Central memory CD8-positive, alpha-beta T cell (primary cell): Measurements from ENCODE around the gene ARID2.

Source experiments
- ATAC-seq: fragments of 150-1000 bp; cut with Tn5 transposase; replicated peaks from 2 replicates; pipeline ENCODE4 v1.10.0; 2022; ENCODE audit warnings: mild to moderate bottlenecking, moderate FRiP score, moderate number of reproducible peaks; ENCODE audit not compliant: poor library complexity, severe bottlenecking; ENCODE audit errors: extremely low read depth
- DNase-seq, 2 donors: peaks; one replicate each; pipeline ENCODE4 v3.0.0; 2021; ENCODE audit warnings: low spot score in 2 of 2
- H3K27ac Mint-ChIP-seq: one replicate; pipeline ENCODE4 v1.8.0; 2022; ENCODE audit warnings: low read depth, mild to moderate bottlenecking, moderate library complexity, mixed read lengths
- H3K27me3 Mint-ChIP-seq: one replicate; pipeline ENCODE4 v1.8.0; 2022; ENCODE audit warnings: mixed read lengths
- H3K36me3 Mint-ChIP-seq: one replicate; pipeline ENCODE4 v1.8.0; 2022; ENCODE audit warnings: mild to moderate bottlenecking, moderate library complexity, mixed read lengths; ENCODE audit not compliant: insufficient read depth
- H3K4me1 Mint-ChIP-seq: one replicate; pipeline ENCODE4 v1.8.0; 2022; ENCODE audit warnings: mixed read lengths
- H3K4me3 Mint-ChIP-seq: one replicate; pipeline ENCODE4 v1.8.0; 2022; ENCODE audit warnings: mild to moderate bottlenecking, moderate library complexity, mixed read lengths
- H3K9me3 Mint-ChIP-seq: one replicate; pipeline ENCODE4 v1.8.0; 2022; ENCODE audit warnings: mixed read lengths

The ARID2 gene

DNA sequence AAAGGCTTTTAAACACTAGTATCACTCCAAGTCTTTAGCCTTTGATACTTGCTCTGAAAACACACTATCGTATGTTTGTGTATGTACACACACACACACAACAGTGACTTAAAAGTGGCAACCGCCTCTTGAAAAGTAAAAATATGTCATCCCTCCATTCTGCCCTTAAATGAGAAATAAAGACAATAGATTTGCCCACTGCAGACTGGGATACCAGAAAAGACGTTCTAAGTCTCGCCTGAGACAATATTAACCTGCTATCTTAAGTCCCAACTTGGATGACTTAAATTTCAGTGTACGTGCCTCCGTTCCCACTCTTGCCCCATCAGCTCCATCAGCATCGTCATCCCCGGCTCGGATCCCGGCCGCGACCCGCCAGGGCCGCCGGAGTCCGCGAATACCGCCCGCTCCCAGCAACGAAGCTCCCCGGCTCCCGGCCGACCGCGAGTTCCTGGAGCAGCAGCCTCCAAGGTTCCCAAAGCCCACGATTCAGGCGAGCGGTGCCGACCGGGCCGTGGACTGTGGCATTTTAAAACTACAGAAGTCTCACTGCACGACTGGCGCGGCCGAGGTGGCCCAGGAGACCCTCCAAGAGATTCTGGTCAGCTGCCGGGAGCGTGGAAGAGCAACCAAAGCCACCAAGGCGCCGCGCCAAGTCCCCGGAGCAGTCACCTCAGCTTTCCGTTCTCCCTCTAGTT is 2.8 kb upstream of the ARID2 start:
- H3K9me3 Mint-ChIP-seq, result no peaks in the 10 kb centered on the region
- peak overlapping the region; percentile 88 for H3K4me3 Mint-ChIP-seq
- H3K27ac Mint-ChIP-seq, result peak overlapping the region; percentile 99
- H3K36me3 Mint-ChIP-seq, result peaks cover 28% of the 10 kb centered on the region
- no peak for ATAC-seq
- DNase-seq, result peak in 1 of 2 donors; percentile 23
- H3K4me1 Mint-ChIP-seq, result peaks cover 45% of the 10 kb centered on the region
- no peaks in the 10 kb centered on the region for H3K27me3 Mint-ChIP-seq

DNA sequence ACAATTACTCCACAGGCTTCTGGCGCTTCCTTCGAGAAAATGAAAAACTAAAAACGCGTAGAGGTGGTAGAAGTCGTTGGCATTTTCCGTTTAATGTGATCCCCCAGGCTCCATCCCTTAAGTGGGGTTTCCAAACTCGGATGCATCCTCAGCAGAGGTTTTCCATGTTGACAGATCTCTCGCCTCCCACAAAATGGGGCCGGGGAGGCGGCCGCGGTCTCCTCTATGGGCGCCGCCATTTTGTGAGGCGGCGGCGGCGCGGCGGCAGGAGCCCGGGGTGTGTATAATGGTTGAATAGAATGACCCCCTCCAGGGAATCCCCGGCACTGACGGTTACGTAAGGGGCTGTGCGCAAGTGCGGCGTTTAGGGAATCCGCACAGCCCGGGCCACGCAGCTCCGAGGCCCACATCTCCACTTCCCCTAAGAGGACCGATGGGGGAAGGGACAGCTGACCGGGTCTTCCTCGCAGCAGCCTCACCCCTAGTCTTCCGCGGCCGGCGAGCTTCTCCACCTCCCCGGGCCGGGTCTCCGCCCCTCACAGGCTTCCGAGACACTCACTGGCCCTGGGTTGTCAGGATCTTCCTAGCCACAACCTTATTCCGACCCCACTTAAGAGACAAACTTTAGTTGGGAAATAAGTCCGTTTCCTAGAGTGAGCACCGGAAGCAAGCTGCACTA is 2.1 kb upstream of the ARID2 start:
- H3K9me3 Mint-ChIP-seq, result no peaks in the 10 kb centered on the region
- DNase-seq, result peak; percentile 67 to 80
- peaks cover 28% of the 10 kb centered on the region for H3K36me3 Mint-ChIP-seq
- H3K27me3 Mint-ChIP-seq, result no peaks in the 10 kb centered on the region
- ATAC-seq, result peak; percentile 45
- H3K4me1 Mint-ChIP-seq, result peaks cover 46% of the 10 kb centered on the region
- H3K4me3 Mint-ChIP-seq, result peak overlapping the region; percentile 88
- peak overlapping the region; percentile 99 for H3K27ac Mint-ChIP-seq

DNA sequence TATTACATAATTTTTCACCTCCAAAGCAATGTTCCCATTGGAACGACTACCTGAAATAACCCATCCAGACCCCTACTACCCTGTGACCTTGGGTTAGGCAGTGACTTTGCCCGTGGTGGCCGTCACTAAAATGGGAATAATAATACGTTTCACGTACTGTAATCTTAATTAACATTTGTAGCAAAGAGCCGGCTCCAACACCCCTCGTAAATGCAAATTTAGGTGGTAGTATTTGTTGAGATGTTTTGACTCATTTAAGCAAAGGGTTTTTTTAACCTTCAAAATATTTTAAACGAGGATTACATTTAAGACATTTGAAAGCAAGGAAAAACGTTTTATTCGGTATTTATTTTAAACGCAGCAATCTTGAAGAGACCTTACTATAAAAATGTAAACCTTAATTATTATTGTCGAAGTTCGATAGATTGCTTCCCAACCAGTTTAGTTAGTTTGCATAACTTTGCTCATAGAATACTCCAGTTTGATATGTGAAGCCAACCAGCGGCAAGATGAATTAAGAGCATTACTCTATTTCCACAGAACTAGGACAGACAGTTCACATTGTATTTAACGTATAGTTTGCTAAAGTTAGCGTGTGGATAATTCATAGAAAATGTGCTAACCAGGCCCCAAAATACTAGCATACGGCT is 1.4 kb upstream of the ARID2 start:
- H3K27me3 Mint-ChIP-seq, result no peaks in the 10 kb centered on the region
- peak overlapping the region; percentile 88 for H3K4me3 Mint-ChIP-seq
- ATAC-seq (no peak), DNase-seq (no peak)
- peak overlapping the region; percentile 99 for H3K27ac Mint-ChIP-seq
- peaks cover 28% of the 10 kb centered on the region for H3K36me3 Mint-ChIP-seq
- peaks cover 43% of the 10 kb centered on the region for H3K4me1 Mint-ChIP-seq
- H3K9me3 Mint-ChIP-seq, result no peaks in the 10 kb centered on the region

DNA sequence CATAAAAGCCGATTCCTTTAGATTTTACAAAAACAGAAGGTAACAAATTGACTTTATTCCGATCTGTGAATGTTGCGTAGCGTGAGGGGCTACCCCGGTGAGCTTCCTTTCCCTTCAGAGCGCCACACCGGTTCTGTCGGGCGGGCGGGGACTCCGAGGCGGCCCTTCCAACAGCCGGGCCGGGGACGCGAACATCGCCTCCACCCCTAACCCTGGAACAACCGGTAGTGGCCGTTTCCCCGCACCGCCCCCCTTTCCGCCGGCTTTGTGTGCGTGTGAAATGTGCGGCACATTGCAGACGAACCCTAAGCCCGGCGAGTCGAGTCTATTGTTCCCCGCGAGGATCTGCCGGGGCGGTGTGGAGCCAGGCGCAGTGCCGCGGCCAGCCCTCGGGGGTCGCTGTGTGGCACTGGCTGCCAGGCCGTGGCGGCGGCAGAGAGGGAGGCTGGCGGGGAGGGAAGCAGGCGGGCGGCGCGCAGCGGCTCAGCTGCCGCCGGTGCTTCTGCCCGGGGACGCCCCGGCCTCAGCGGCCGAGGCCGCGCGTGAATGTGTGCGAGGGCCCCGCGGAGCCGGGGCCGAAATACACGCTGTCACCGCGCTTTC is 775 bp upstream of the ARID2 start:
- H3K4me3 Mint-ChIP-seq, result peak overlapping the region; percentile 88
- peaks cover 43% of the 10 kb centered on the region for H3K4me1 Mint-ChIP-seq
- DNase-seq (peak; percentile 95 to 97), ATAC-seq (peak; percentile 71)
- H3K36me3 Mint-ChIP-seq, result peaks cover 30% of the 10 kb centered on the region
- peak overlapping the region; percentile 99 for H3K27ac Mint-ChIP-seq
- H3K9me3 Mint-ChIP-seq, result no peaks in the 10 kb centered on the region
- H3K27me3 Mint-ChIP-seq, result no peaks in the 10 kb centered on the region

DNA sequence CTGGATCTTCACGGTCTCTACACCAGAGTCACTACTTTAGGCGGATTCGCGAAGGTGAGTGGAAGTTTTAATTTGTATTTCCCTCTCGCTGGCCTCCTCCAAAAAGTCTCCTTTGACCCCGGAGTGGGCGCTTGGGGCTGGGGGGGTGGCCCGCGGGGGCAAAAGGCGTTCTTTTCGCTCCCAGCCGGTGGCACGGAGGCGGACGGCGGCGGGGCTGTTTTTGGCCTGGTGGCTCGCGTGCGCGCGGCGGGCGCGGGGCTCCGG is 510 bp downstream of the ARID2 start:
- Mint-ChIP-seq H3K36me3 (peaks cover 30% of the 10 kb centered on the region), H3K27me3 (no peaks in the 10 kb centered on the region), H3K27ac (peak overlapping the region; percentile 99), H3K9me3 (no peaks in the 10 kb centered on the region), H3K4me1 (peaks cover 49% of the 10 kb centered on the region), H3K4me3 (peak overlapping the region; percentile 88)
- DNase-seq (peak in 1 of 2 donors; percentile 43), ATAC-seq (no peak)

DNA sequence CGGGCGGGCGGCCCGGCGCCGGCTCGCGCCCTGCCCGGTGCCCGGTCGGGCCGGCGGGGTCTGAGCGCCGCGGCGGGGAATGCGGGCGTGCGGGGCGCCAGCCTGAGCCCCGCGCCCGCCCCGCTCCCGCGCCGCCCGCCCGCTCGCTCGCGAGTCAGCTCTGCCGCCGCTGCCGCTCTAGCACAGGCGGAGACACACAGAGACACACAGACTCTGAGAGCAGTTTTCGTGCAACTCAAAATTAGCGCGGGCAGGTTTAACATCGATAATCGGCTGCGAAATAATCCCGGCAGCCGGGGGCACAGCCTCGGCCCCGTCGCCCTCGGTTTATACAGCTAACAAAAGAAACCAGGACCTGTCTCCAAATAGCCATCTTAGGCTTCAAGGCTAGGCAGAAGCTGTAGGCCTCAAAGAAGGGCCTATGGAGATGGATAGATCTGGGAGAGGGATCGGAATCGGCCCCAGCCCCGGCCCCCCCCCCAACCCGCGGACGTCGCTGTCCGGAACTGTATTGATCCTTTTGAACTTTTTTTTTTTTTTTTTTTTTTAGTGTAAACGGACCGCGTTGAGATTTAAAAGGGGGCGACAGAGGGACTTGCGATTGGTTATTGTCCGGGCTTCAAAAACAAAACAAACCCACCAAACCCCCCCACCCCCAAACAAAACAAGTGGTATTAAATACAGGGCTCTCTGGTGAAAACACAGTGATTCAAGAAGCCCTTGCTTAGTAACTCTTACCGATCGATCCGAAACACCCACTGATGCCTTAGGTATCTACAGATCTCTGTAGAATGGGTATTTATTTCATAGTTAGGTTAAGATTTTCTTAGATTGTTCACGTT is 1.1 kb downstream of the ARID2 start:
- Mint-ChIP-seq H3K4me1 (peaks cover 49% of the 10 kb centered on the region), H3K27me3 (no peaks in the 10 kb centered on the region), H3K4me3 (peak overlapping the region; percentile 88), H3K36me3 (peaks cover 29% of the 10 kb centered on the region), H3K27ac (peak overlapping the region; percentile 99), H3K9me3 (no peaks in the 10 kb centered on the region)
- ATAC-seq (no peak), DNase-seq (peak; percentile 36 to 58)

DNA sequence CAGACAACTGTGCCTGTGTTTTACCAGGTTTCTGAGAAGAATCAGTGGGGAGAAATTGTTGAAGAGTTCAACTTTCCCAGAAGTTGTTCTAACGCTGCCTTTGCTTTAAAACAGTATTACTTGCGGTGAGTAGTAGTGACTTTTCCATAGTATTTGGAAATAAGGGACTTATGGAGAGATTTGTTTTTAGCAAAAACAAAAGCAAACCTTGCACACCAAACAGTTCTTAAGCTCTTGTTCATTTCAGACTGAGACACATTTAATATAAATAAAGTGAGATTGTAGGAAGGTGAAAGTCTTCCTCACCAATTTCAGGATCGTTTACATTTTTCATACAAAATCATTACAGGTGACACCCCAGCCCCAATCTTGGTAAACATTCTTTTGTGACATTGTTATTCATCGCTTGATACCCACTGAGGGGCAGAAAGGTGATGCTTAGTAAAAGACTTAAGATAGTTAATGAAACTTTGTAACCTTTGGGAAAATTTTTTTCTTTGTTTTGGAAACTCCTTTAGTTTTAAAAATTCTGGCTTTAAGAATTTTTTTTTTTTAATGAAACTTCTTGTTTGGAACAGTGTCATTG is 1.8 kb downstream of the ARID2 start:
- Mint-ChIP-seq H3K4me3 (peak overlapping the region; percentile 88), H3K4me1 (peaks cover 44% of the 10 kb centered on the region), H3K27ac (peak overlapping the region; percentile 99), H3K9me3 (no peaks in the 10 kb centered on the region), H3K36me3 (peaks cover 26% of the 10 kb centered on the region), H3K27me3 (no peaks in the 10 kb centered on the region)
- no peak for DNase-seq
- no peak for ATAC-seq

DNA sequence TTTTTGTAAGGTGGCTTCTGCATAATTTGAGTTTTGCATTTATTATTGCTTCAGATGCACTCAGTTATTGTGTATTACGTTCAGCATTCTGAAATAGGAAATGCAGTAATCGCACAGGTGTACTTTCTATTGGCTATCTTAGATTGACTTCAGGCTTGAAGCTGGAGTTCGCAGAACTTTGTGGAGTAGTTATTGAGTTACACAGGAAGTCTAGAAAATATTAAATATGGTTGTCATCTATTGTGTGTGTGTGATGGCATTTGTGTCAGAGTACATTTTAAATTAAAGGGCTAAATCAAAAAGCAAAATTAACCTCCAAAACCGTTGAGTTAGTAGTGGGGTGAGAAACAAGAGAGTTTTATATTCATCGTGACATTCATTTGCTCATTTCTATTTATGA is 2.7 kb downstream of the ARID2 start:
- Mint-ChIP-seq H3K4me1 (peaks cover 49% of the 10 kb centered on the region), H3K27ac (peak overlapping the region; percentile 99), H3K4me3 (peak overlapping the region; percentile 88), H3K27me3 (no peaks in the 10 kb centered on the region), H3K9me3 (no peaks in the 10 kb centered on the region), H3K36me3 (peaks cover 25% of the 10 kb centered on the region)
- DNase-seq, result no peak
- no peak for ATAC-seq

DNA sequence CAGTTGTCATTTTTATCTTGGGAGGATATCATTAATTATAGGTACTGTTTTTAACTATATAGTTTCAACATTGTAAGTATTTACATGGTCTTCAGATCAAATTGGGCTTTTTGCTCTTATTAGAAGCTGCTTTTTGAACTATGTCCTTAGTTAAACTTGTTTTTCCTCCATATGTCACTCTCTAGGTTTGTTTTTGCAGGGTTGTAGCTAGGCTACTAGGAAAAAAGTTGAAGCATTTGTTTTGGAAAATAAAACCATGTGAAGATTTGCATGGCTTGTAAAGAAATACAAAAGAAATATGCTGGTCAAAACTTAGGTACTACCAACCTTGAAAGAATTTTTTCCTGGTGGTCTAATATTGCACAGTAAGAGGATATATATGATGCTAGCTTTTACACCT is 3.4 kb downstream of the ARID2 start:
- peak overlapping the region; percentile 99 for H3K27ac Mint-ChIP-seq
- no peaks in the 10 kb centered on the region for H3K27me3 Mint-ChIP-seq
- ATAC-seq, result no peak
- no peak for DNase-seq
- no peaks in the 10 kb centered on the region for H3K9me3 Mint-ChIP-seq
- H3K4me3 Mint-ChIP-seq, result peak overlapping the region; percentile 52
- peaks cover 18% of the 10 kb centered on the region for H3K36me3 Mint-ChIP-seq
- H3K4me1 Mint-ChIP-seq, result peaks cover 49% of the 10 kb centered on the region

DNA sequence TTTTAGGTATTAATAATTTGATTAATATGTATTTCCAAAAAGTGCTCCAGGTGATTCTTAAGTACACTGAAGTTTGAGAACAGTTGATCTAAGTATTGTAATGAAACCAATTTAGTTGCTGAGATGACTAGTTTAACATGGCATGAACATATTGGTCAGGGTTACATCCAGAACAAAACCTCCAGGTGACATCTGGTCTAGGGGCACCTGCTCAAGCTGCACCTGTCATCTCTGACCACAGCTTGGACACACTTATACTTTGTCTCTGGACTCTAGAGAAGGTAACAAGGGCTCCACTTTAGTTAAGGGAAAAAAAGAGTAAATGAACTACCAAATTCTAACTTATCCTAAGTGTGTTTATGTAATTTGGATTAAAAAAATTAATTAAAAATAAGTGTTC is 8.1 kb downstream of the ARID2 start:
- H3K9me3 Mint-ChIP-seq, result no peaks in the 10 kb centered on the region
- H3K27me3 Mint-ChIP-seq, result no peaks in the 10 kb centered on the region
- H3K36me3 Mint-ChIP-seq, result peaks cover 4% of the 10 kb centered on the region
- H3K4me1 Mint-ChIP-seq, result peaks cover 45% of the 10 kb centered on the region
- ATAC-seq, result no peak
- DNase-seq, result no peak
- H3K4me3 Mint-ChIP-seq, result no peak overlapping the region
- H3K27ac Mint-ChIP-seq, result no peak overlapping the region

DNA sequence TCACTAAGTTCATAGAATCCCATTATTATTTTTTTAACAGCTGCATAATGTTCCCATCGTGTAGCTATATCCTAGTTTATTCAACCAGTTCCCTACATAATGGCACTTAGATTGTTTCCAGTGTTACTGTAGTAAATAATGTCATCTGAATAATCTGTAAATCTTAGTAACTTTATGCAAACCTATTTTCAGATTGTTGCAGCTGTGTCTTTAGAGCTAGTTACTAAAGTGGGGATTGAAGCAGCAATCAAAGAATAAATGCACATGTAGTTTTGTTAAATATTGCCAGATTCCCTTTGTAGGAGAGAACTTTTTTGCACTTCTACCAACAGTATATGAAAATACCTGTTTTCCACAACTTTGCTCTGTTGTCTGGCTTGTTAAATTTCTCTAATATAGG is 13.1 kb downstream of the ARID2 start:
- DNase-seq (no peak), ATAC-seq (no peak)
- Mint-ChIP-seq H3K36me3 (no peaks in the 10 kb centered on the region), H3K4me1 (peaks cover 27% of the 10 kb centered on the region), H3K4me3 (no peak overlapping the region), H3K27me3 (no peaks in the 10 kb centered on the region), H3K27ac (no peak overlapping the region), H3K9me3 (no peaks in the 10 kb centered on the region)

DNA sequence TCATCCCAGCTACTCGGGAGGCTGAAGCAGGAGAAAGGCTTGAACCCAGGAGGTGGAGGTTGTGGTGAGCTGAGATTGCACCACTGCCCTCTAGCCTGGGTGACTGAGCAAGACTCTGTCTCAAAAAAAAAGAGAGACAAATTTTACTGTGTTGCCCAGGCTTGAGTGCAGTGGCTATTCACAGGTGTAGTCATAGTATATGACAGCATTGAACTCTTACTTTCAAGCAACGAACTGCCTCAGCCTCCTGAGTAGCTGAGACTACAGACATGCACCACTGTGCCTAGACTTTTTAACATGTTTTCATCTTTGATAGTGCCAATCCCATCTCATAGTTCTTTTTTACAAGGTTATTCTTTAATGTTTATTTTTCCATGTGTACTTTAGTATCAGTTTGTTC is 13.7 kb downstream of the ARID2 start:
- Mint-ChIP-seq H3K27ac (no peak overlapping the region), H3K36me3 (no peaks in the 10 kb centered on the region), H3K4me1 (peaks cover 30% of the 10 kb centered on the region), H3K4me3 (no peak overlapping the region), H3K9me3 (no peaks in the 10 kb centered on the region), H3K27me3 (no peaks in the 10 kb centered on the region)
- ATAC-seq (no peak), DNase-seq (no peak)
